Measurements from ENCODE around the gene ZNF577.

GRCh38 chr19:51931921-51932320, 44.2 kb upstream of the ZNF577 start:
- no peak for TF ChIP-seq CTCF (IDR thresholded peaks at IDR 0.05; ENCODE audit: poor library complexity)
- TF ChIP-seq EZH2 (IDR thresholded peaks at IDR 0.05; ENCODE audit: borderline replicate concordance): no peak
- TF ChIP-seq EZH2phosphoT487 (IDR thresholded peaks at IDR 0.05; ENCODE audit: low read depth, severe bottlenecking, unreplicated experiment): no peak
